22Rv1 (cell line): Measurements from ENCODE around the gene NFIA.

Experiments used
- H3K27ac ChIP-seq: fragments of 450-650 bp; 2 replicates; pipeline ENCODE4 v1.5.1; 2017
- ZFX ChIP-seq: fragments of 450-650 bp; IDR thresholded peaks from 2 replicates; pipeline ENCODE4 v1.6.1; 2017; ENCODE audit warnings: antibody characterized with exemption, borderline replicate concordance
- TF ChIP-seq, protein P1 (sequence below): fragments of 450-650 bp; IDR thresholded peaks from 2 replicates; pipeline ENCODE4 v1.5.1; 2017; ENCODE audit warnings: mild to moderate bottlenecking

Gene NFIA

GRCh38 chr1:61446531-61446991 lies 364.2 kb downstream of the NFIA start:
- no peak overlapping the region for H3K27ac ChIP-seq
- TF ChIP-seq, protein P1, sequence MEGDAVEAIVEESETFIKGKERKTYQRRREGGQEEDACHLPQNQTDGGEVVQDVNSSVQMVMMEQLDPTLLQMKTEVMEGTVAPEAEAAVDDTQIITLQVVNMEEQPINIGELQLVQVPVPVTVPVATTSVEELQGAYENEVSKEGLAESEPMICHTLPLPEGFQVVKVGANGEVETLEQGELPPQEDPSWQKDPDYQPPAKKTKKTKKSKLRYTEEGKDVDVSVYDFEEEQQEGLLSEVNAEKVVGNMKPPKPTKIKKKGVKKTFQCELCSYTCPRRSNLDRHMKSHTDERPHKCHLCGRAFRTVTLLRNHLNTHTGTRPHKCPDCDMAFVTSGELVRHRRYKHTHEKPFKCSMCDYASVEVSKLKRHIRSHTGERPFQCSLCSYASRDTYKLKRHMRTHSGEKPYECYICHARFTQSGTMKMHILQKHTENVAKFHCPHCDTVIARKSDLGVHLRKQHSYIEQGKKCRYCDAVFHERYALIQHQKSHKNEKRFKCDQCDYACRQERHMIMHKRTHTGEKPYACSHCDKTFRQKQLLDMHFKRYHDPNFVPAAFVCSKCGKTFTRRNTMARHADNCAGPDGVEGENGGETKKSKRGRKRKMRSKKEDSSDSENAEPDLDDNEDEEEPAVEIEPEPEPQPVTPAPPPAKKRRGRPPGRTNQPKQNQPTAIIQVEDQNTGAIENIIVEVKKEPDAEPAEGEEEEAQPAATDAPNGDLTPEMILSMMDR = no peak
- no peak for TF ChIP-seq ZFX

GRCh38 chr1:61447106-61447967 lies 365.0 kb downstream of the NFIA start:
- TF ChIP-seq, protein P1 = no peak
- no peak for TF ChIP-seq ZFX
- no peak overlapping the region for H3K27ac ChIP-seq

DNA sequence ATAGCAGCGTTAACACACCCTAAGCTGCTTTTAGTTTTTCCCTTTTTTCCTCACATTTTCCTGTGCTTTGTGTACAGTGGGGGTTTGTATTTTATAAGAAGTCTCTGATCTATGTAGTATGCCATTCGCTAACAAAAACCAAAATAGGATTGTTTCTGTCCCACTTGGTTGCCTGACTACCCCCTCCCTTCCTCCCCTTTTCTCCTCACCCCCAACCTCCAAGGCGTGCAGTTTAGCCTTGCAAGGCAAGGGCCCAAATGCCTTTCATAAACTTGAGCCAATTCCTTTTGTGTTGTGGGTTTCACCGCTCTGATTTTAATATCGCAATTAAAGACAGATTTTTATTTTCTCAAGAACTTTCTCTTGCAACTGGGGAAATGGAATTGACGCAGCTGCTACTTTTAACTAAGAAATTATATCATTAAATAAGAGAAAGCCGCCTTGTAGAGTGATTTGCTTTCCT lies 365.6 kb downstream of the NFIA start:
- TF ChIP-seq ZFX = no peak
- TF ChIP-seq, protein P1 = no peak
- H3K27ac ChIP-seq = no peak overlapping the region

DNA sequence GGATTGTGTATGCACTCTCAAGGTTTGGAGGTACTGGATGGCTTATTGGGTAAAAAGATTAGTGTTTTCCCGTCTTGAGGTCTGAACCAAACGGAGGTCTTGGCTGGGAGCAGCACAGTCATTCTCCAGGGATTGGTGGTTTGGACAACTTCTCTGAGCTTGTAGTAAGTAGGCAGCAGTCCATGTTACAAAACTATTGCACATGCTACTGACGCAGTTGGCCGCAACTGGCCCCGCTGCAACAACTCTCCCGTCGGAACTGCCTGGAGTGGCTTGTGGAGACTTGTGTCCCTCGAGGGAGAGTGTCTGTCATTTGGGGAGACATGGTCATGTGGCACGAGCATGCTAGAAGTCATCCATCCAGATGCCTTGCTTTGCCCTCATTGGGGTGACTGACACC lies 366.6 kb downstream of the NFIA start:
- H3K27ac ChIP-seq = no peak overlapping the region
- TF ChIP-seq, protein P1 = no peak
- no peak for TF ChIP-seq ZFX

- no peak overlapping the region for H3K27ac ChIP-seq
- TF ChIP-seq, protein P1 = no peak
- TF ChIP-seq ZFX = no peak
Measured at GRCh38 chr1:61449410-61449809, 367.0 kb downstream of the NFIA start.

DNA sequence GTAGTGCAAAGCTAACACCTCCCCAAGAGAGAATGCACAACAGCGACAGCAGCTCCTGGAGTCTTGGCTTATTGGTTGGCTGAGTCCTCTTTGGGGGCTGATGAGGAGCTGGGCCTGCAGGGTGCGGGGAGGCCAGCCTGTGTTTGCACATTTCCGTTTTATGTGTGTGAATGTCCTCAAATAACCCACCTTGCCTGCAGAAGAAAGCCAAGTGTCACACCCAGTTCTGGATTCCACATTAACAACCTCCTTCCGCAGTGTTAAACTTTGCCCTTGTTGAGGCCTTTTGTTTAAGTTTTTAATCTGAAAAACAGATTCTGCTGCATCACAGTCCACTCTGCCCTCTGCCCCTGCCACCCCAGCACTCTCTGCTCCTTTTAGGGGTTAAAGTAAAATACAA lies 368.1 kb downstream of the NFIA start:
- H3K27ac ChIP-seq = no peak overlapping the region
- no peak for TF ChIP-seq ZFX
- TF ChIP-seq, protein P1 = no peak

GRCh38 chr1:61450872-61451571 lies 368.7 kb downstream of the NFIA start:
- no peak for TF ChIP-seq ZFX
- TF ChIP-seq, protein P1 = no peak
- H3K27ac ChIP-seq = no peak overlapping the region
